SK-N-MC (cell line): ENCODE data around the gene GALK2.

Source experiments
- EZH2 ChIP-seq: fragments of 200-600 bp; sonication (generic); IDR thresholded peaks from one replicate; pipeline ENCODE4 v1.6.1; 2017; ENCODE audit warnings: antibody characterized with exemption
- POLR2AphosphoS5 ChIP-seq: IDR thresholded peaks from 2 replicates; pipeline ENCODE4 v1.6.1; 2012; ENCODE audit warnings: mild to moderate bottlenecking, low read depth, low read length, borderline replicate concordance

- TF ChIP-seq POLR2AphosphoS5 (no peak), EZH2 (no peak)
Measured at GRCh38 chr15:49163678-49164077, 6.4 kb upstream of the GALK2 start.
